ENCODE data around the gene GNAS.

Gene GNAS

GRCh38 chr20:58880441-58880840 is 27.9 kb downstream of the GNAS start:
- ChIA-PET CTCF (interaction anchor here (0.6 to 1.2 kb wide), 6 partner anchors 10 to 442 kb away, joined by 3 to 6 read pairs (median 4); no protein-coding TSS in a partner anchor), POLR2A (ENCODE audit: low non-redundant PET) (no interaction called here)
- TF ChIP-seq CTCF (conservative IDR thresholded peaks at IDR 0.05; ENCODE audit: low read depth), result no peak
- no peak overlapping the region for H3K27ac ChIP-seq
- no peak for DNase-seq (ENCODE audit: low spot score)

GRCh38 chr20:58880994-58881752 is 28.7 kb downstream of the GNAS start:
- no peak for DNase-seq (ENCODE audit: low spot score)
- TF ChIP-seq CTCF (conservative IDR thresholded peaks at IDR 0.05; ENCODE audit: low read depth), result 0 out of 2 replicates have a peak, but pooled peaks have one; percentile 12
- CTCF ChIA-PET, result interaction anchor here (0.5 kb wide), 1 partner anchor 86 kb away, joined by 6 read pairs; no protein-coding TSS in a partner anchor
- POLR2A ChIA-PET (ENCODE audit: low non-redundant PET), result no interaction called here
- no peak overlapping the region for H3K27ac ChIP-seq

DNA sequence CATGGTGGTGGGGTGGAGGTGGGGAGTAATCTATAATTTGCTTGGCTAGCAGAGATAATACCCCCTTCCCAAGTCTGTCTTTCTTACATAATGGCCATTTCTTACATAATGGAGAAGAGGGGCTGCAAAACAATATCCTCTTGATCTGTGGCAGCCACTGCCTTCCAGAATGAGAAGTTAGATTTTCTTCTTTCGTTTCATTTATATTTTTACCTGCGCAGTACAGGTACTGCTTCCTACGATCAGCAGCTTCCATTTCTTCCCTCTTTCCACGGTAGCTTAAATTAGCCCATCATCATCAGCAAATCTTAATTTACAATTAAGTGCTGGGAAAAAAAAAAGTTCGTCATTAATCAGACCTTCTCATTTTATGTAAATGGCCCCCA is 30.2 kb downstream of the GNAS start:
- POLR2A ChIA-PET (ENCODE audit: low non-redundant PET), result no interaction called here

GRCh38 chr20:58883241-58883691 is 30.8 kb downstream of the GNAS start:
- ChIA-PET POLR2A (ENCODE audit: low non-redundant PET) (no interaction called here), CTCF (interaction anchor here (0.6 to 1.6 kb wide), 4 partner anchors 13 to 204 kb away, joined by 3 to 5 read pairs (median 3); partner anchors contain the start of gene GNAS)
- TF ChIP-seq CTCF (conservative IDR thresholded peaks at IDR 0.05; ENCODE audit: low read depth), result no peak
- no peak overlapping the region for H3K27ac ChIP-seq
- no peak for DNase-seq (ENCODE audit: low spot score)

More for the DNA sequence above, 30.2 kb downstream of the GNAS start:
- CTCF ChIA-PET, result interaction anchor here (0.9 to 1.6 kb wide), 3 partner anchors 12 to 205 kb away, joined by 3 to 5 read pairs (median 3); partner anchors contain the start of gene GNAS
- H3K27ac ChIP-seq, result no peak overlapping the region
- DNase-seq (ENCODE audit: low spot score), result no peak
- no peak for TF ChIP-seq CTCF (conservative IDR thresholded peaks at IDR 0.05; ENCODE audit: low read depth)

GRCh38 chr20:58884966-58885365 is 32.5 kb downstream of the GNAS start:
- no peak overlapping the region for H3K27ac ChIP-seq
- ChIA-PET CTCF (interaction anchor here (1.0 kb wide), 1 partner anchor 10 kb away, joined by 4 read pairs; no protein-coding TSS in a partner anchor), POLR2A (ENCODE audit: low non-redundant PET) (no interaction called here)
- no peak for DNase-seq (ENCODE audit: low spot score)
- TF ChIP-seq CTCF (conservative IDR thresholded peaks at IDR 0.05; ENCODE audit: low read depth), result no peak

- ChIA-PET CTCF (interaction anchor here (0.7 to 1.0 kb wide), 6 partner anchors 14 to 1048 kb away, joined by 3 to 5 read pairs (median 4); no protein-coding TSS in a partner anchor), POLR2A (ENCODE audit: low non-redundant PET) (interaction anchor here (0.8 kb wide), 1 partner anchor 368 kb away, joined by 3 read pairs; no protein-coding TSS in a partner anchor)
- H3K27ac ChIP-seq, result no peak overlapping the region
- no peak for TF ChIP-seq CTCF (conservative IDR thresholded peaks at IDR 0.05; ENCODE audit: low read depth)
- DNase-seq (ENCODE audit: low spot score), result no peak
Observed at GRCh38 chr20:58886546-58886945, 34.0 kb downstream of the GNAS start.
